ENCODE data around the gene ARHGAP25.

Gene ARHGAP25

DNA sequence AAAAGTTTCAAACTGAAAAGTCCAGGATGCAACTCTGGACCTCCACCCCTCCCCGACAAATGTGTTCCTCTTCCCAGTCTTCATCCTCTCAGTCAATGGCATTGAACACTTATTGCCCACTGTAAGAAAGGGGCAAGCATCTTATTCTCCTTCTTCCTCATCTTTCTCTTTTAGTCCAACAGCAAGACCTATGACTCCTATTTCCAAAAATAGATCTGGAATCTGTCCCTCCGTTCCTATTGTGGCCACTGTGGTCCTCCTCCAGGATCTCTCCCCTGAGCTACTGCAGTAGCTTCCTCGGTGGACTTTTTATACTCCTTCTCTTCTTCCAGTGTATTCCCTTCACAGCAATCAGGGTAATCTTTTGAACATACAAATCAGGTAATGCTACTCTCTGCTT lies 28.0 kb upstream of the ARHGAP25 start:
- TF ChIP-seq, protein P1, sequence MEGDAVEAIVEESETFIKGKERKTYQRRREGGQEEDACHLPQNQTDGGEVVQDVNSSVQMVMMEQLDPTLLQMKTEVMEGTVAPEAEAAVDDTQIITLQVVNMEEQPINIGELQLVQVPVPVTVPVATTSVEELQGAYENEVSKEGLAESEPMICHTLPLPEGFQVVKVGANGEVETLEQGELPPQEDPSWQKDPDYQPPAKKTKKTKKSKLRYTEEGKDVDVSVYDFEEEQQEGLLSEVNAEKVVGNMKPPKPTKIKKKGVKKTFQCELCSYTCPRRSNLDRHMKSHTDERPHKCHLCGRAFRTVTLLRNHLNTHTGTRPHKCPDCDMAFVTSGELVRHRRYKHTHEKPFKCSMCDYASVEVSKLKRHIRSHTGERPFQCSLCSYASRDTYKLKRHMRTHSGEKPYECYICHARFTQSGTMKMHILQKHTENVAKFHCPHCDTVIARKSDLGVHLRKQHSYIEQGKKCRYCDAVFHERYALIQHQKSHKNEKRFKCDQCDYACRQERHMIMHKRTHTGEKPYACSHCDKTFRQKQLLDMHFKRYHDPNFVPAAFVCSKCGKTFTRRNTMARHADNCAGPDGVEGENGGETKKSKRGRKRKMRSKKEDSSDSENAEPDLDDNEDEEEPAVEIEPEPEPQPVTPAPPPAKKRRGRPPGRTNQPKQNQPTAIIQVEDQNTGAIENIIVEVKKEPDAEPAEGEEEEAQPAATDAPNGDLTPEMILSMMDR (IDR thresholded peaks at IDR 0.05; ENCODE audit: low read depth, low read length, missing control alignments), result no peak
- in situ Hi-C loops (cut with HindIII; ENCODE audit: low sequenced_read_pairs), result loop anchor here (25.0 kb wide), 1 partner anchor 219 kb away; no protein-coding TSS in a partner anchor

DNA sequence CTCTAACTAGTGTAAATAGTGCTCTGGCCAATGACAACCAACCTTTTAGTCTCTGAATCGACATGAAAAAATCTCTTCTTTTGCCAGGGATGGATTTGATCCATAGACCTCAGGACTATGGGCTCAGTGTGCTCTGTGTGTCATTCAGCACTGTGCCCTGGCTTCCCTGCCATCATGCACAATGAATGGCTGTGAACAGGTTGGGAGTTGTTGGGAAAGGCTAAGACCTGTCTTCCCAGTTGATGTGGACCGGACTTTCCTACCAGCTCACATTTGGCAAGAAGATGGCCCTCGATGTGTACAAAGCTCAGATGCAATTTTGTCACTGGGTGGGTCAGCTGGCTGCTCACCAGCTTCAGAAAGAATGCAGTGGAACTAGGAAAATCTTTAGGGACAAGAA lies 26.0 kb upstream of the ARHGAP25 start:
- in situ Hi-C loops (cut with HindIII; ENCODE audit: low sequenced_read_pairs), result loop anchor here (25.0 kb wide), 1 partner anchor 221 kb away; no protein-coding TSS in a partner anchor
- TF ChIP-seq, protein P1 (IDR thresholded peaks at IDR 0.05; ENCODE audit: low read depth, low read length, missing control alignments), result no peak
- no peak for DNase-seq (ENCODE audit: low read depth)
- no peak overlapping the region for H3K4me3 ChIP-seq (ENCODE audit: low read depth, low read length)

More for the DNA sequence above, 28.0 kb upstream of the ARHGAP25 start:
- DNase-seq (ENCODE audit: low read depth), result no peak
- H3K4me3 ChIP-seq (ENCODE audit: low read depth, low read length), result no peak overlapping the region

- in situ Hi-C loops (cut with HindIII; ENCODE audit: low sequenced_read_pairs), result loop anchor here (25.0 kb wide), 1 partner anchor 222 kb away; no protein-coding TSS in a partner anchor
- TF ChIP-seq, protein P1 (IDR thresholded peaks at IDR 0.05; ENCODE audit: low read depth, low read length, missing control alignments), result peak; percentile 78
- peak; percentile 22 for DNase-seq (ENCODE audit: low read depth)
- no peak overlapping the region for H3K4me3 ChIP-seq (ENCODE audit: low read depth, low read length)
Measured at GRCh38 chr2:68709421-68709911, 25.1 kb upstream of the ARHGAP25 start.

DNA sequence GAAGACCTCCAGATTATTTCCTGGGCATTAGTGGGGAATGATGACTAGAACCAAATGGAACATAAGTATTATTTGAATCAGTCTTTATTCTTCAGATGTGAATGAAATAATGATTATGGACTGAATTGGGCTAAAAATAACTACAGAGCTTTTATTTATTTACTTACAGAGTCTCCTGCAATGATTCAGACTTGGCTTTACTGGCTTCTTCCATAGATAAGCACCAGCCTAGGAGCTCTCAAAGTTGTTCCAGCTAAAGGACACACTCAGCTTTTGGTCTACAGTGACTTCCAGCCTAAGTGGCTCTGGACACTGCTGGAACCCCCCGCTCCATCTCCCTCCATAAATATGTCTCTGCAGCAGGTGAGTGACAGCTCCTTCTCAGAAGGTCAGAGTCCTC lies 24.3 kb upstream of the ARHGAP25 start:
- in situ Hi-C loops (cut with HindIII; ENCODE audit: low sequenced_read_pairs), result loop anchor here (25.0 kb wide), 1 partner anchor 223 kb away; no protein-coding TSS in a partner anchor

GRCh38 chr2:68710756-68711155 lies 23.9 kb upstream of the ARHGAP25 start:
- no peak for DNase-seq (ENCODE audit: low read depth)
- in situ Hi-C loops (cut with HindIII; ENCODE audit: low sequenced_read_pairs), result loop anchor here (25.0 kb wide), 1 partner anchor 223 kb away; no protein-coding TSS in a partner anchor
- no peak overlapping the region for H3K4me3 ChIP-seq (ENCODE audit: low read depth, low read length)
- TF ChIP-seq, protein P1 (IDR thresholded peaks at IDR 0.05; ENCODE audit: low read depth, low read length, missing control alignments), result no peak

More for the DNA sequence above, 24.3 kb upstream of the ARHGAP25 start:
- no peak overlapping the region for H3K4me3 ChIP-seq (ENCODE audit: low read depth, low read length)
- DNase-seq (ENCODE audit: low read depth), result no peak
- TF ChIP-seq, protein P1 (IDR thresholded peaks at IDR 0.05; ENCODE audit: low read depth, low read length, missing control alignments), result no peak

DNA sequence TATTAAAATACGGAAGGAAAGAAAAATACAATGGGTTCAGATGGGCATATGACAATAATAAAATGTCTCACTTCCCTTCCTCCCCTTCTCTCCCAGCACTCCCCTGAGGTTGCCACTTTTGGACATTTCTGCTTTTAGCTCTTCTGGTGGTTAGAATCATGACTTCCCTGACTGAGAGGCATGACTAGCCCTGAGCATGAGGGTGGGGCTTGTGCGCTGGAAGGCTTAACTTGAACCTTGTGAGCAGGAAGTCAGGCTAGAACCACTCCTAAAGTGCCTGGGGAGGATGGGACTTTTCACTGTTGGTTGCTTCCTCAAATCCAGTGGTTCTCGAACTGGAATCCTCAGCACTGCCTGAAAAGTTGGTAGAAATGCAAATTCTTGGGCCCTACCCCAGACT lies 19.7 kb upstream of the ARHGAP25 start:
- no peak for DNase-seq (ENCODE audit: low read depth)
- no peak overlapping the region for H3K4me3 ChIP-seq (ENCODE audit: low read depth, low read length)
- in situ Hi-C loops (cut with HindIII; ENCODE audit: low sequenced_read_pairs), result loop anchor here (25.0 kb wide), 1 partner anchor 228 kb away; no protein-coding TSS in a partner anchor
- TF ChIP-seq, protein P1 (IDR thresholded peaks at IDR 0.05; ENCODE audit: low read depth, low read length, missing control alignments), result no peak

Measured in astrocyte of the cerebellum (primary cell).